ENCODE measurements around the gene SPDYC.

The SPDYC gene

GRCh38 chr11:65183201-65183891, 13.3 kb downstream of the SPDYC start:
- H3K27me3 ChIP-seq (ENCODE audit: insufficient read depth, low read length), result no peaks in the 10 kb centered on the region
- no peaks in the 10 kb centered on the region for H3K79me2 ChIP-seq (ENCODE audit: insufficient read depth, low read length)
- peak overlapping the region; percentile 97 for H3K4me3 ChIP-seq (ENCODE audit: low read depth, low read length, poor library complexity, severe bottlenecking)
- H3K9me3 ChIP-seq (ENCODE audit: low read length), result no peaks in the 10 kb centered on the region
- peak overlapping the region; percentile 97; the same call in 1 of the 2 replicates for H3K9ac ChIP-seq (ENCODE audit: low read length)
- peak overlapping the region; percentile 57 for H3K27ac ChIP-seq (ENCODE audit: low read depth, low read length, poor library complexity, severe bottlenecking)
- no peak overlapping the region for H2AFZ ChIP-seq (ENCODE audit: low read length)
- peaks cover 31% of the 10 kb centered on the region for H3K4me1 ChIP-seq (ENCODE audit: insufficient read depth, low read length, severe bottlenecking)
- H3K4me2 ChIP-seq (ENCODE audit: low read length), result peak overlapping the region; percentile 92
- H3F3A ChIP-seq (ENCODE audit: insufficient read depth, low read length), result no peaks in the 10 kb centered on the region
- peaks cover 21% of the 10 kb centered on the region; the same call in 1 of the 2 replicates for H3K36me3 ChIP-seq (ENCODE audit: insufficient read depth, low read length)
- H3K9me2 ChIP-seq (ENCODE audit: low read depth, low read length), result no peaks in the 10 kb centered on the region
- no peak for TF ChIP-seq EZH2 (IDR thresholded peaks at IDR 0.05; ENCODE audit: borderline replicate concordance, low read length)
- TF ChIP-seq, protein P1, sequence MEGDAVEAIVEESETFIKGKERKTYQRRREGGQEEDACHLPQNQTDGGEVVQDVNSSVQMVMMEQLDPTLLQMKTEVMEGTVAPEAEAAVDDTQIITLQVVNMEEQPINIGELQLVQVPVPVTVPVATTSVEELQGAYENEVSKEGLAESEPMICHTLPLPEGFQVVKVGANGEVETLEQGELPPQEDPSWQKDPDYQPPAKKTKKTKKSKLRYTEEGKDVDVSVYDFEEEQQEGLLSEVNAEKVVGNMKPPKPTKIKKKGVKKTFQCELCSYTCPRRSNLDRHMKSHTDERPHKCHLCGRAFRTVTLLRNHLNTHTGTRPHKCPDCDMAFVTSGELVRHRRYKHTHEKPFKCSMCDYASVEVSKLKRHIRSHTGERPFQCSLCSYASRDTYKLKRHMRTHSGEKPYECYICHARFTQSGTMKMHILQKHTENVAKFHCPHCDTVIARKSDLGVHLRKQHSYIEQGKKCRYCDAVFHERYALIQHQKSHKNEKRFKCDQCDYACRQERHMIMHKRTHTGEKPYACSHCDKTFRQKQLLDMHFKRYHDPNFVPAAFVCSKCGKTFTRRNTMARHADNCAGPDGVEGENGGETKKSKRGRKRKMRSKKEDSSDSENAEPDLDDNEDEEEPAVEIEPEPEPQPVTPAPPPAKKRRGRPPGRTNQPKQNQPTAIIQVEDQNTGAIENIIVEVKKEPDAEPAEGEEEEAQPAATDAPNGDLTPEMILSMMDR (IDR thresholded peaks at IDR 0.05; ENCODE audit: low read length), result no peak
- no peaks in the 10 kb centered on the region for H4K20me1 ChIP-seq (ENCODE audit: insufficient read depth, low read length)

DNA sequence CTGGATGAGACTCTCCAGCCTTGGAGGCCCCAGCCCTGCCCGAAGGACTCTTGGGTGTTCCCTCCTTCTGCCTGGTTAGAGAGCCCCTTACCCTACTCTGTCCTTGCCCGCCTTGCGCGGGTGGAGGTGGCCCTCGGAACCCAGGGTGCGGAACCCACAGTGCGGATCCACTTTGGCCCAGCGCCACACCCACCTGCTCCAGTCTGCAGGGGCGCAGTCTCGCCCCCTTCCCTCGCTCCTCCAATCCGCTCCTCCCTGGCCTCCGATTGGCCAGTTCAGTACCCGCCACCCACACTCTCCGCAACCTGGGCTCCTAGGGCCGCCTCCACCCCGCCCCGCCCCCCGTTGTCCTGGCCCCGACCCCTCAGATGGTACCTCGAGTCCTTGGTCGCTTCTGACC, 14.1 kb downstream of the SPDYC start:
- Histone ChIP-seq H3K4me2 (ENCODE audit: low read length) (no peak overlapping the region), H3K9ac (ENCODE audit: low read length) (no peak overlapping the region), H4K20me1 (ENCODE audit: insufficient read depth, low read length) (no peaks in the 10 kb centered on the region), H3K79me2 (ENCODE audit: insufficient read depth, low read length) (no peaks in the 10 kb centered on the region), H3K9me2 (ENCODE audit: low read depth, low read length) (no peaks in the 10 kb centered on the region), H3K27ac (ENCODE audit: low read depth, low read length, poor library complexity, severe bottlenecking) (no peak overlapping the region), H3K9me3 (ENCODE audit: low read length) (no peaks in the 10 kb centered on the region), H3F3A (ENCODE audit: insufficient read depth, low read length) (no peaks in the 10 kb centered on the region), H3K27me3 (ENCODE audit: insufficient read depth, low read length) (no peaks in the 10 kb centered on the region), H3K36me3 (ENCODE audit: insufficient read depth, low read length) (peaks cover 26% of the 10 kb centered on the region; the same call in 1 of the 2 replicates), H3K4me1 (ENCODE audit: insufficient read depth, low read length, severe bottlenecking) (peaks cover 31% of the 10 kb centered on the region), H3K4me3 (ENCODE audit: low read depth, low read length, poor library complexity, severe bottlenecking) (no peak overlapping the region), H2AFZ (ENCODE audit: low read length) (no peak overlapping the region)
- TF ChIP-seq, protein P1 (IDR thresholded peaks at IDR 0.05; ENCODE audit: low read length), result no peak
- TF ChIP-seq EZH2 (IDR thresholded peaks at IDR 0.05; ENCODE audit: borderline replicate concordance, low read length), result no peak

DNA sequence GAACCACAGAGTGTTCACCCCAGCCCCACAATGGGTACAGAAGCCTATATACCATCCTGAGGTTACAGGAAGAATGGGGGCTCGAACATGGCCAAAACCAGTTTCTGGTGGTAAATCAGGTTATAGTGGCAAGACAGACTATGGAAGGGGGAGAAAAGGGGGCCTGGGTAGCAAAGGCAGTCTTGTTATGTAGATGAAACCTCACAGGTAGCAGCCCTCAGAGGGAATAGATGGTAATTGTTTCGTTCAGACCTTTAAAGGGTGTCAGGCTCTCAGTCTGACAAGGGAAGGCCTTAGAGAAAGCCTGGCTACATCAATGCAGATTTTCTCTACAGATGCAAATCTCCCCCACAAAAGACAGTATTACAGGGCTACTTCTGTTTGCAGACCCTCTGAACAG, 15.1 kb downstream of the SPDYC start:
- Histone ChIP-seq H3K4me1 (ENCODE audit: insufficient read depth, low read length, severe bottlenecking) (peaks cover 27% of the 10 kb centered on the region), H3K9me2 (ENCODE audit: low read depth, low read length) (no peaks in the 10 kb centered on the region), H3K79me2 (ENCODE audit: insufficient read depth, low read length) (no peaks in the 10 kb centered on the region), H3K9ac (ENCODE audit: low read length) (no peak overlapping the region), H3K36me3 (ENCODE audit: insufficient read depth, low read length) (peaks cover 36% of the 10 kb centered on the region), H3F3A (ENCODE audit: insufficient read depth, low read length) (no peaks in the 10 kb centered on the region), H3K4me3 (ENCODE audit: low read depth, low read length, poor library complexity, severe bottlenecking) (no peak overlapping the region), H4K20me1 (ENCODE audit: insufficient read depth, low read length) (no peaks in the 10 kb centered on the region), H3K4me2 (ENCODE audit: low read length) (no peak overlapping the region), H3K9me3 (ENCODE audit: low read length) (no peaks in the 10 kb centered on the region), H3K27me3 (ENCODE audit: insufficient read depth, low read length) (no peaks in the 10 kb centered on the region), H2AFZ (ENCODE audit: low read length) (no peak overlapping the region), H3K27ac (ENCODE audit: low read depth, low read length, poor library complexity, severe bottlenecking) (no peak overlapping the region)
- no peak for TF ChIP-seq EZH2 (IDR thresholded peaks at IDR 0.05; ENCODE audit: borderline replicate concordance, low read length)
- TF ChIP-seq, protein P1 (IDR thresholded peaks at IDR 0.05; ENCODE audit: low read length), result no peak

Measured in OCI-LY1 (cell line).